ENCODE results near the gene MUC5AC. TPM values are rescaled to one million over a fixed set of nuclear protein-coding genes. Genes with fewer than 3 reads are reported as not detected.

The MUC5AC gene
- total RNA-seq, 1 experiment from 2014 or later, result 0.11 TPM

DNA sequence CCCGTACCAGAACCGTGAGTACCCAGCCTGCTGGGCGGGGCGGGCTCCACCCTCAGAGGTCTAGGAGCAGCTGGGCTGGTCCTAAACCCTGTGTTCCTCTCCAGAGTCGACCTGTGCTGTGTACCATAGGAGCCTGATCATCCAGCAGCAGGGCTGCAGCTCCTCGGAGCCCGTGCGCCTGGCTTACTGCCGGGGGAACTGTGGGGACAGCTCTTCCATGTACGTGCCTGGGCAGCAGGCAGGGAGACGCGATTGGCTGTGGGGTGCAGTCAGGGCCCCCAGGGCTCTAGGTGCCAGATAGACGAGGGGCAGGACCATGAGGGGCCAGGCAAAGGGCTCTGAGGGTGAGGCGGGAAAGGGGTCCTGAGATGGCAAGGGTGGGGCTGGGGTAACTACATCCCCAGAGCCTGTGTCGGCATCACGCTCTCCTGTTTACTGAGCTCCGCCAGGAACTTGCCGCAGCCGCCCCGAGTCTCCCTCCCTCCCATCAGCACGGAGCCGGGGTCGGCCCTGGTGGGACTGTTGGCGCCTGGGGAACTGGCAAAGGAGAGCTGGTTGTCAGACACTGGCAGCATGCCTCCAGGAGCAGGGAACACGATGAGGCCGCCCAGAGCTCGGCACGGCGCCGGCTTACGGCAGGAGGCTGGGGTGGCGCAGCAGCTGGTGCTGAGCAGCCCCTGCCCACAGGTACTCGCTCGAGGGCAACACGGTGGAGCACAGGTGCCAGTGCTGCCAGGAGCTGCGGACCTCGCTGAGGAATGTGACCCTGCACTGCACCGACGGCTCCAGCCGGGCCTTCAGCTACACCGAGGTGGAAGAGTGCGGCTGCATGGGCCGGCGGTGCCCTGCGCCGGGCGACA is 42.2 kb downstream of the MUC5AC start:
- H3K4me1 ChIP-seq (ENCODE audit: insufficient read depth, low read length), result peaks cover 30% of the 10 kb centered on the region
- ChIA-PET CTCF (interaction anchor here (1.0 kb wide), 1 partner anchor 48 kb away, joined by 3 read pairs; no protein-coding TSS in a partner anchor), POLR2A (ENCODE audit: unreplicated experiment) (no interaction called here)
- peak; percentile 34 for ATAC-seq
- H3K36me3 ChIP-seq (ENCODE audit: low read depth, low read length), result no peaks in the 10 kb centered on the region
- peak overlapping the region; percentile 60 for H2AFZ ChIP-seq (ENCODE audit: low read length)
- H3K4me2 ChIP-seq (ENCODE audit: low read length), result peak overlapping the region; percentile 92
- DNase-seq, result peak; percentile 44
- no peaks in the 10 kb centered on the region for H3K27me3 ChIP-seq (ENCODE audit: low read length)
- H3F3A ChIP-seq (ENCODE audit: low read length, unreplicated experiment), result no peaks in the 10 kb centered on the region
- no peak overlapping the region for H3K27ac ChIP-seq (ENCODE audit: low read length)
- H4K20me1 ChIP-seq (ENCODE audit: low read length), result no peaks in the 10 kb centered on the region
- no peaks in the 10 kb centered on the region for H3K79me2 ChIP-seq (ENCODE audit: low read length)
- intact Hi-C loops (cut with micrococcal nuclease), result loop anchor here (5.0 kb wide), 3 partner anchors 48 to 83 kb away; no protein-coding TSS in a partner anchor
- TF ChIP-seq, protein P1, sequence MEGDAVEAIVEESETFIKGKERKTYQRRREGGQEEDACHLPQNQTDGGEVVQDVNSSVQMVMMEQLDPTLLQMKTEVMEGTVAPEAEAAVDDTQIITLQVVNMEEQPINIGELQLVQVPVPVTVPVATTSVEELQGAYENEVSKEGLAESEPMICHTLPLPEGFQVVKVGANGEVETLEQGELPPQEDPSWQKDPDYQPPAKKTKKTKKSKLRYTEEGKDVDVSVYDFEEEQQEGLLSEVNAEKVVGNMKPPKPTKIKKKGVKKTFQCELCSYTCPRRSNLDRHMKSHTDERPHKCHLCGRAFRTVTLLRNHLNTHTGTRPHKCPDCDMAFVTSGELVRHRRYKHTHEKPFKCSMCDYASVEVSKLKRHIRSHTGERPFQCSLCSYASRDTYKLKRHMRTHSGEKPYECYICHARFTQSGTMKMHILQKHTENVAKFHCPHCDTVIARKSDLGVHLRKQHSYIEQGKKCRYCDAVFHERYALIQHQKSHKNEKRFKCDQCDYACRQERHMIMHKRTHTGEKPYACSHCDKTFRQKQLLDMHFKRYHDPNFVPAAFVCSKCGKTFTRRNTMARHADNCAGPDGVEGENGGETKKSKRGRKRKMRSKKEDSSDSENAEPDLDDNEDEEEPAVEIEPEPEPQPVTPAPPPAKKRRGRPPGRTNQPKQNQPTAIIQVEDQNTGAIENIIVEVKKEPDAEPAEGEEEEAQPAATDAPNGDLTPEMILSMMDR (conservative IDR thresholded peaks at IDR 0.05; ENCODE audit: low read depth, low read length), result no peak
- TF ChIP-seq EZH2 (IDR thresholded peaks at IDR 0.05; ENCODE audit: low read length, unreplicated experiment) (no peak), EZH2phosphoT487 (IDR thresholded peaks at IDR 0.05; ENCODE audit: borderline replicate concordance, low read length) (no peak)
- H3K4me3 ChIP-seq (ENCODE audit: low read length), result peak overlapping the region; percentile 68
- TSS peak; percentile 73 for BruUV-seq (replicated peaks)
- no peaks in the 10 kb centered on the region for H3K9me2 ChIP-seq (replicated peaks; ENCODE audit: low read length)
- H3K9me3 ChIP-seq (ENCODE audit: low read length), result no peaks in the 10 kb centered on the region
- H3K9ac ChIP-seq (ENCODE audit: low read length), result peak overlapping the region; percentile 42

DNA sequence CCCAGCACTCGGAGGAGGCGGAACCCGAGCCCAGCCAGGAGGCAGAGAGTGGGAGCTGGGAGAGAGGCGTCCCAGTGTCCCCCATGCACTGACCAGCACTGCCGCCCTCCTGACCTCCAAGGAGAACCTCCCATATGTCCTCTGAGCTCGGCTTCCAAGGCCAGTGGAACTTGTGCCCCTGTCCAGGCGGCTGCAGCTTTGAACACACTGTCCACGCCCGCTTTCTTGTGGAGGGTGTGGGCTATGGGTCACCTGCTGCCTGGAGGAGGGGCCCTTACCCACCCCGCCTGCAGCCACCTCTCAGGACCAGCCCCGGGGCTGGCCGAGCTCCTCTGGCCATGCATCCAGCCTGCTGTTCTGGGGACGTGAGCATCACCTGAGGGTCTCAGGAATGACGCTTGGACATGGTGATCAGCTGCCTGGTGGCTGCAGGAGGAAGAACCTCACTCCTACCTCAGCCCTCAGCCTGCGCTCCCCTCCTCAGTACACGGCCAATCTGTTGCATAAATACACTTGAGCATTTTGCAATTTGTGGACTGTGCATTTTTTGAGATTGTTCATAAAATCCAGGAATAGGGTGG is 42.9 kb downstream of the MUC5AC start:
- Histone ChIP-seq H3K27ac (ENCODE audit: low read length) (no peak overlapping the region), H3K36me3 (ENCODE audit: low read depth, low read length) (no peaks in the 10 kb centered on the region), H4K20me1 (ENCODE audit: low read length) (no peaks in the 10 kb centered on the region), H3K4me2 (ENCODE audit: low read length) (peak overlapping the region; percentile 92), H3K4me1 (ENCODE audit: insufficient read depth, low read length) (peaks cover 30% of the 10 kb centered on the region), H2AFZ (ENCODE audit: low read length) (peak overlapping the region; percentile 60; the same call in 1 of the 2 replicates), H3K4me3 (ENCODE audit: low read length) (peak overlapping the region; percentile 68), H3K9me2 (replicated peaks; ENCODE audit: low read length) (no peaks in the 10 kb centered on the region), H3K9ac (ENCODE audit: low read length) (peak overlapping the region; percentile 42), H3K79me2 (ENCODE audit: low read length) (no peaks in the 10 kb centered on the region), H3K27me3 (ENCODE audit: low read length) (no peaks in the 10 kb centered on the region), H3K9me3 (ENCODE audit: low read length) (no peaks in the 10 kb centered on the region), H3F3A (ENCODE audit: low read length, unreplicated experiment) (no peaks in the 10 kb centered on the region)
- TF ChIP-seq, protein P1 (conservative IDR thresholded peaks at IDR 0.05; ENCODE audit: low read depth, low read length), result no peak
- TF ChIP-seq EZH2phosphoT487 (IDR thresholded peaks at IDR 0.05; ENCODE audit: borderline replicate concordance, low read length) (no peak), EZH2 (IDR thresholded peaks at IDR 0.05; ENCODE audit: low read length, unreplicated experiment) (no peak)
- DNase-seq, result peak; percentile 12
- POLR2A ChIA-PET (ENCODE audit: unreplicated experiment), result no interaction called here
- ATAC-seq, result peak; percentile 3; the same call in 1 of the 2 replicates
- intact Hi-C loops (cut with micrococcal nuclease), result loop anchor here (5.0 kb wide), 3 partner anchors 48 to 83 kb away; no protein-coding TSS in a partner anchor
- CTCF ChIA-PET, result interaction anchor here (1.0 kb wide), 1 partner anchor 49 kb away, joined by 3 read pairs; no protein-coding TSS in a partner anchor
- no TSS peak for BruUV-seq (replicated peaks)
